Activated CD8-positive, alpha-beta memory T cell treated with anti-CD3 and anti-CD28 coated beads, Interleukin-2, amount 50 U/mL, for 48 hours (primary cell): Measurements from ENCODE around the gene R3HDM2.

Experiments
- DNase-seq: peaks from one replicate; pipeline ENCODE4 v3.0.0-alpha.2; 2020

Gene R3HDM2

DNA sequence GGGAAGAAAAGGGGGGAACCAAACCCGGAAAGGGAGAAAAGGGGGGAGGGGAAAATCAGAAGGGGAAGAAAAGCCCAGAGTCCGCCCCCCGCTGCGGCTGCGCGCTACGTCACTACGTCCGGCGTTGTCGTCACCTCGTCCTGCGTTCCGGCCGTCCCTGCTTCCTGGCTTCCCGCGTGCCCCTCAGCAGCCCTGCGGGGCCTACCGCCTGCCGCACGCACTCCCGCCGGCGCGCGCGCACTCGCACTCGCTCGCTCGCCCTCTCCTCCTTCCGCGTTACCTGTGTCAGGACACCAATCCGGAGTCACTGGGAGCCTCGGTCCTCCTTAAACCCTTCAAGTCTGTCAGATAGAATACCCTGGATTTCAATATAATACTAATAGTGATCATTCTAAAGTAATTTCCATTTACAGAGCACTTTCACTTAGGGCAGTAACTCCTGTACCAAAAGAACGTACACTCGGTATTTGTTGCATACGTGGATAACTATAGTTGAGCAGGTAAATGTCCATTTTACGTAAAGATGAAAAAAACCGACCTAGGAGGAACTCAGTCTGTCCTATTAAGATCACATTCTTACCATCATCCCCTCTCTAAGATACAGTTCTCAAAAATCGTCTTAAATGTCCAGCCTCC, at the start of gene R3HDM2:
Gene R3HDM2 (minus strand): TSS at position 113 of the 636 bp plus-strand sequence. CDS start 120,615 bp downstream, outside the sequence.
- peak; percentile 98 for DNase-seq

DNA sequence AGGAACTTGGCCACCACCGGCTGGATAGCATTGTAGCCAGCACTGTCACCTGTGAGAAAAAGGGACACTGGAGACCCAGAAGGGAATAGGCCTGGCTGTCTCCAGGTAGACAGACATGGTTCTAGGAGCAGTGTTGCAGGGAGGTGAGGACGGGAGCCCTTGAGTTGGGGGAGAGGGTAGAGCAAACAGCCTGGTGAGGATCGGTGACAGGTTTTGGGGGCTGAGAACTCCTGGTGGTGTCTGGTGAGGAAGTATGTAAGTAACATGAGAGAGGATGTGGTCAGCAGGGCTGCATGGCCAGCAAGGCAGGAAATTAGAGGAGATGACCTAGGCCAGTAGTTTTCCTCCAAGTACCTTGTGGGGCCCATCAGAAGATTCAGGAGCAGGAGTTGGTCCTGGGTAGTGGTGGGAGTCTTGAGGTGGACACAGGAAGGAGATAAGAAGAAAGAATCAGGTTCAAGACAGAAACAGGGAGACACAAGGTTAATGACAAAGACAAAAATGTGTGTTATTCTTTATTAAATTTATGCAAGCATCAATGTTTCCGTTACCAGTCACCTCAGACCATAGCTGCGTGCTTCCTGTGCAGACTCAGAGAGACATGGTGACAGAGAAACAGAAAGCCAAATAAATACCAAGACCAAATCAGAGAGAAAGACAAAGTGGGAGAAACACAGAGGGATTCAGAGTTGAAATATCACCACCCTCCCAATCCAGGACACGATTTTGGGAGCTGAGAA, 48.7 kb upstream of the R3HDM2 start, which contains the start of gene ARHGAP9:
Gene ARHGAP9 (minus strand): TSS at position 491 of the 740 bp plus-strand sequence. CDS start 460 bp downstream, at position 31.
- peak; percentile 71 for DNase-seq

DNA sequence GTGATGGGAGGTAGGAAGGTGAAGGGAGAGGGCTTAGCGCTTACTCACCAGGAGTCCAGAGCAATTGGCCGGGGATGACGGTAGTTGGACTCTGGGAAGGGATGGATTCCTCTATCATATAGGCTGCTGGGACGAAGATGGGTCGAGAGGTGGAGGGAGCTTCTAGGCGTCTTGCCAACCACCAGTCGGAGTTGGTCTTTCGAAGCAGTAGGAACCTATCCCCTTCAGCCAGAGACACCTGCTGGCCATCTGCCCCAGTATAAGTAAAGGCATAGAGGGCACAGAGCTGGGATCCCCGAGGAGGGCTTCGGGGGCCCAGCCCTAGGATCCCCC, 48.2 kb upstream of the R3HDM2 start:
- no peak for DNase-seq

DNA sequence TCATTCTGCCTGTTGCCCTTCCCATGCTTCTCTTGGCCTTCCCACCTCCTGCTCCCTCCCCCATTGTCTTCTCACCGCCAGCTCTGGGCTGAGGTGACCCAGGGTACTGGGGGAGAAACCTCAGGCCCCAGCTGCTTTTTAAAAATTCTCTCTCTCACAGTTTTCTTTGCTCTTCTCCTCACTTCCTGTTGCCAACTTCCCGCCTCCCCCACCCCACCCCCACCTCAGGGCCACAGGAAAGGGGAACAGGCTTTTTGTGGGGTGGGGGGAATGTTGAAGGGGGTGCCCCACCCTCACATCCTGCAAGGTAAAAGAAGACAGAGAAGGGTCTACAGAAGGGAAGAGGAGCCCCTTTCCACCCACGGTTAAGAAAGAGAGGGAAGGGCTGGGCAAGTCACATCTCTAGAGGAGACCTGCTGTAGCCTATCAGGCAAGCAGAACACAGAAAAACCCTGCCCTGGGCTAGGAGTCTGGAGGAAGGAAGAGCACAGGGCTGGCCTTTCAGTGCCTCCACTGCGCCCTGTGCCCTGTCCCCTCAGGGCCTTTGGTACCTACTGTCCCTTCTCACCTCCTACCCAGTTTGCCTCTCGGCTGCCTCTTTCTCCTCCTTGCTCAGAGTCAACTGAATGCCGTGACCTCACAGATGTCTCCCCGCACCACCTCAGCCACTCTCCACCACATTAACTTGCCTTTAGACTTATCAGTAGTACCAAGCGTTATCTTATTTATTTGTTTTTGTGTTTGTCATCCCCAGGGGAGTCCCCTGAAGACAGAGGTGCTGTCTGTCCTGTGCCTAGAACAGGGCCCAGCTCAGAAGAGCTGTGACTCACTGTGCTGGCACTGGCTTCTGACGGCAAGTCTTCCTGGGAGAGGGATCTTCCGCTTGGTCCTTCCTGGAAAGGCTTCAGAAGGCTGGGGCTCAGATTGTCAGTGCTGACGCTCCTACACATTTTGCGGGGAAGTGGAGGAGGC, 47.2 kb upstream of the R3HDM2 start:
- DNase-seq, result no peak

DNA sequence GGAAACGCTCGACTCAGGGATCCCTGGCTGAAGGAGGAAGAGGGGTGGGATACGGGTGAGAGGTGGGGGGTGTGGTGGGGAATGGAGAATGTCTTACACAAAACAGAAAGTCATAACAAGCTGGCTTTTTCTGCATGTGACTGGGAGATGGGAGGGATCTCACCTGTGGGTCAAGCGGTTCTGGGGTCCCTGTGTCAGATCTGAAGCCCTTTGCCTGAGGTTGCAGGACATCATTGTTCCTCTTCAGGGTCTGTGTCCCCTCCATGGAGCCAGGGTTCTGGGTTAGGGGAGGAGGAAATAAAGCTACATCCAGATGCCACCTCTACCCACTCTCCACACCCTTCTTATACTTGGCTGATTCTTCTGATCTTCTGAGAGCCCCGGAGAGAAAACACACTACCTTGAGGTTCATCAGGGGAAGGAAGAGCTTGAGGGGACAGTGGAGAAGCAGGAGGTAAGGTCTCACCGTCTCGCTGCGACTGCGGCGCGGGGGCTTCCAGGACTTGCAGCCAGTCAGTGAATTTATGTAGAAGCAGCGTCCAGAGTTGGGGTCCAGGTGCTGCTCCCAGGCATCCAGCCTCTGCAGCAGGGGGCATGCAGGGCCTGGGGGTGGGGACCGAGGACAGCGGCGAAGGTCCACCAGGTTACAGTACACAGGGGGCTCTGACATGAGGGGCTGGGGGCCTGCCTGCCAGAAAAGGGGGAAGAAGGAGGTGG, 46.3 kb upstream of the R3HDM2 start:
- no peak for DNase-seq

DNA sequence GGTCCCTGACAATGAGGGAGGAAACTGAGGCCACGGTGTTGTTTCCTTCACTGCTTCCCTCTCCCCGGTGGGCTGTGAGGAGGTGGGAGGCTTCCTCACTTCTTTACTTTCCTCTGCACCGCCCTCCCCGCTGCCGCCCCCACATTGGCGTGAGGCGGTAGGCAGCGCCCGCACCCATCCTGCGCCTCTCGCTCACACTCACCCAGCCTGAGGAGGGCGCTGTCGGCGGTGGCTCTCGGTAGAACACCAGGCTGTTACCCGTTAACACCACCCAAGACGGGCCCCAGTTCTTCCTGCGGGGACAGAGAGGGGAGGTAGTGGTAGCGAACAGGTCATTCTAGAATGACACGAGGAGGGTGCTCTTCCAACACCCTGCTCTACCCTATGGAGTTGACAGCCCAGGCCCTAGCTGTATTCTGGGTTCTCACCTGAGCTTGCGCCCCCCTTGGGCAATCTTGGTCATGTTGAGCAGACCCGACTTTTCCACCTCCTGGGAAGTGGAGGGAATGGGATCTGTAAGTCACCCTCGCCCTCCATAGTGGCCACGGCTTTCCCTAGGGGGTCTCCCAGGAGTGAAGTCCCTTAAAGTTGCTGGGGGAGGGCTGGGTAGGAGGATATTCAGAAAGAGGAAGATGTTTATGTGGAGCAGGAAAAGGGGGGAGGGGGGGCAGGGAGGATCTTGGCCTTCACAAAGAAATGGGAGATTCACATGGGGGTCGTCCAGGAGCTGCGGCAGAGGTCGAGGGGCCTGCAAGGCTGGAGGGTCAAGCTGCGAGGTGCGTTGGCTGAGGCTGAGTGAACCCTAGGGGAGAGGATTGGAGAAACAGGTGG, 45.5 kb upstream of the R3HDM2 start:
- peak; percentile 88 for DNase-seq

DNA sequence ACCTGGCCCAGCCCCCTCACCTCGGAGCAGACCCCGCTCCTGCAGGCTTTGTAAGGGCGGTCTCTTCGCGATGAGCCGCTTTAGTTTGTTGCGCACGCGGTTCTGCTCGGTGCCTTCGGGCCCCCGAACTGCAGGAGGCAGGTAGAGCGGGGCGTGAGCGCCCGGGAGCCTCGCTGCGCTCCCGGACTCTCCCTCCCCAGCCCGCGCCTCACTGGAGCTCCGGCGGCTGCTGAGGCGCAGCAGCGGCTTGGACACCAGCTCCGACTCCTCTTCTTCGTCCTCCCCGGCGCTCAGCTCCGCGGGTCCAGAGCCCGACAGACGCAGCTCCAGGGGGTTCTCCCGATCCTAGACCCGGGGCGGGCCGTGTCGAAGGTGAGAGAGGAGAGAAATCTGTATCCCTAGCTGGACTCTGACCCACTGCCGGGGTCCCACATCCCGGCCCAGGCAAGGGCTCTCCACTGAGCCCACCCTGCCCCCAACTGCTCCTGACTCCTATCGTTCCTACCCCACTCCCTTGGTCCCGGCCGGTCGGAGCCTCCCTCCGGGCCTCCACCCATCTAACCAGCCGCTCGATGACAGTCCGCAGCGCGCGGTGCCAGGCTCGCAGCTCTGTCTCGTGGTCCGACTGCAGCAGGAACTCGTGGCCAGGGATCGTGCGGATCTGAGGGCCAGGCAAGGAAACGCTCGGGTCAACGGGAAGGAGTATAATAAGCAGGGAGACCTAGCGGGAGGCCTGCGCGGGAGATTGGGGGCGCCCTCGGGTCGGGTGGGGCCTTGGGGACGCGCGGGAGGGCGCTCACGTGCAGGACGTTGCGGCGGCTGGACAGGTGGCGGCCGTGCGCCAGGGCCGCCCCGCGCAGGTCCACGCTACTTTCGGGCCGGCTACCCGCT, 44.7 kb upstream of the R3HDM2 start:
- DNase-seq, result no peak

DNA sequence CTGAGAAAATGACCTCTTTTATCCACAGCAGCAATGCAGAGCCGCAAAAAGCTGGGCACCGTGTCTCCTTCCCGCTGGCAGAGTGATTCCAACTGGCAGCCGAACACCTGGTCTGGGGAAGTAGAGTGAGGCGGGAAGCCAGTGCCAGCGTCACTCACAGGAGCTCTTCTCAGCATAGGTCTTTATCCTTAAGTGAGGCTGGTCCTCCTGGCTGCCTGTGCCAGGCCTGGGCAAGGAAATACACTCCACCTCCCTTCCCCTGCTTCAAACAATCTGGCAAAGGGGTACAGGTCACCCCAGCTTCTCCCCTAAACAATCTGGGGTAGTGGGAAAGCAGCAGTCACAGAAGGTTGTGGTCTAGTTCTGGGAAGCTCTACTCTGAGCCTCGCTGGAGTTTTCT, 44.0 kb upstream of the R3HDM2 start:
- DNase-seq, result no peak

DNA sequence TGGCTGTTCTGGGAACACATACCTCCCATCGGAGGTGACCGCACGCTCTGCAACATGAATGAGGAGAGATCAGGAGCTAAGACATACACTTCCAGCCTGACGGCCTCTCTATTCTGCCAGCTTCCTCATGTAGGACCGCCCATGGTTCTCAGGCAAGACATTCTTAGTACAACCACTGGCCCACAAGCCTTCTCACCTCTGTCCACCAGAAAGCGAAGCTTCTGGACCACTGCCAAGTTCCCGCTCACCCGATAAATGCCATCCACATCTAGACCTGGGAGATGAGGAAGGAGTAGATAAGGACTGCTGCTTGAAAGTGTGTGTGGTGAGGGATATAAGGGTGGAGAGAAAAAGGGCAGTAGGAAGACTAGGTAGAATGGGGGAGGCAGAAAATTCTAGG, 43.6 kb upstream of the R3HDM2 start:
- DNase-seq, result no peak

DNA sequence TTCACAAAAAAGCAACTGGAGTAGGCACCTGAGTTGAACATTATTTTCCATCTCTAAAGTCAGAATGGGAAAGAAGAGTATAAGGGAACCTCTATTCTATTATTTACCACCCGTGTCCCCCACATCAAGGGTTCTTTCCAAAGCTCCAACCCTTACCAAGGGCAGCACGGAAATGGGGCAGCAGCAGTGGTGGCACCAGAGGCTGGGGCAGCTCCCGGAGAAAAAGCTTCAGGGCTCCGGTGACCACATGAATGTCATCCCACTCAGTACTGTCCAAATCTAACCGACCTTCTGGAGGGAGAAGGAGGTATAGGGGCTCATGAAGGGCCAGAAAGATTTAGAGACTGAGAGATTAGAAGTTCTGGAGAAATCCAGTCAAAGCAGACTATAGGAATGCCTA, 43.0 kb upstream of the R3HDM2 start:
- no peak for DNase-seq

DNA sequence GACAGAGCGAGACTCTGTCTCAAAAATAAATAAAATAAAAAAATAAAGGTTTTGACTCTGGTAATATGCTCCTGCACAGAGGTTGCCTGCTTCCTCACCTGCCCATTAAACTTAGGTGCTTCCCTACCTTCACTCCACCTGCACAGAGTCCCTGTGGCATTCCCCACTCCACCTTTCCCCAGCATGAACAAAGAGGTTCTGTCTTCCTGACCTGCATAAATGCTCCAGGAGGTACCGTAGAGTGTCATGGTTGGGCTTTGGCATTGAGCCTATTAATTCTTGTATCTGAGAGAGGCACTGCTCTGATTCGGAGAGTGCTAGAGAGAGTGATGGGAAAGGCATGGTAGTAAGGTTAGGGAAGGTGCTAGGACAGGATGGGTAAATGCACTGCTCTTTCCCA, 42.5 kb upstream of the R3HDM2 start:
- DNase-seq, result no peak

DNA sequence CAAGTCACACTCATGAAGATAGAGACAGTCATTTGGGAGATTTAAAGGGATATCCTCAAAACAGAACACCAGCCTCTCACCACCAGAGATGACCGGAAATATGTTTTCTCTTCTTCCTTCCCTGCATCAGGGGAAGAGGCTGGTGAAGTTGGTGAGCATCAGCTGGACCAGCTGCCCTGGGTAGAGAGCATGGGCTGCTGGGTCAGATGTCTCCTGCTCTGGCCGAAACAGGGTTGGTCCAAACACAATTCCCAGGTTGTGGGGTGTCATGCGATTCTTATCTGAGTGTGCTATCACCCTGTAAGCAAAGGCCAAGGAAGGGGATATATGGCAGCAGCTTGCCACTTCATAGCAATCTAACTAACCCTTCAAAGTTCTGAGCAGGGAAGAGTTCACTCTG, 41.5 kb upstream of the R3HDM2 start:
- DNase-seq, result no peak

DNA sequence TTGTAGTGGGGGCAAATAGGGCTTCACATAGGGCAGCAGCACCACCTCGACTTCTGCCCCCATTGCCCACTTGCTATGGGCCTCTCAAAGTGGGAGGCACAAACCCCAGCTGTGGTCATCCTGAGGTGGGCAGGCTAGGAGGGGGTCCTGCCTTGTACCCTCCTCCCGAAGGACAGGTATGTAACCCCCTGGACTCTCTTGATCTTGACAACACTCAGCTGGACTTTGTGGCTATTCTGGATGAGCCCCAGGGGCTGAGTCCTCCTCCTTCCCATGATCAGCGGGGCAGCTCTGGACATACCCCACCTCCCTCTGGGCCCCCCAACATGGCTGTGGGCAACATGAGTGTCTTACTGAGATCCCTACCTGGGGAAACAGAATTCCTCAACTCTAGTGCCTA, 40.8 kb upstream of the R3HDM2 start:
- DNase-seq, result no peak

DNA sequence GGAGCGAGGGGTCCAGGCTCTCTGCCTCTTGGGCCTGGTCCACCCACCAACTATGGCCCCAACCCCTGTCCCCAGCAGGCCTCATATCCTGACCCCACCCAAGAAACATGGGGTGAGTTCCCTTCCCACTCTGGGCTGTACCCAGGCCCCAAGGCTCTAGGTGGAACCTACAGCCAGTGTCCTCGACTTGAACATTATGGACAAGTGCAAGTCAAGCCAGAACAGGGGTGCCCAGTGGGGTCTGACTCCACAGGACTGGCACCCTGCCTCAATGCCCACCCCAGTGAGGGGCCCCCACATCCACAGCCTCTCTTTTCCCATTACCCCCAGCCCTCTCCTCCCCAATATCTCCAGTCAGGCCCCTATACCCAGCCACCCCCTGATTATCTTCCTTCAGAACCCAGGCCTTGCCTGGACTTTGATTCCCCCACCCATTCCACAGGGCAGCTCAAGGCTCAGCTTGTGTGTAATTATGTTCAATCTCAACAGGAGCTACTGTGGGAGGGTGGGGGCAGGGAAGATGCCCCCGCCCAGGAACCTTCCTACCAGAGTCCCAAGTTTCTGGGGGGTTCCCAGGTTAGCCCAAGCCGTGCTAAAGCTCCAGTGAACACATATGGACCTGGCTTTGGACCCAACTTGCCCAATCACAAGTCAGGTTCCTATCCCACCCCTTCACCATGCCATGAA, 40.3 kb upstream of the R3HDM2 start:
- no peak for DNase-seq

DNA sequence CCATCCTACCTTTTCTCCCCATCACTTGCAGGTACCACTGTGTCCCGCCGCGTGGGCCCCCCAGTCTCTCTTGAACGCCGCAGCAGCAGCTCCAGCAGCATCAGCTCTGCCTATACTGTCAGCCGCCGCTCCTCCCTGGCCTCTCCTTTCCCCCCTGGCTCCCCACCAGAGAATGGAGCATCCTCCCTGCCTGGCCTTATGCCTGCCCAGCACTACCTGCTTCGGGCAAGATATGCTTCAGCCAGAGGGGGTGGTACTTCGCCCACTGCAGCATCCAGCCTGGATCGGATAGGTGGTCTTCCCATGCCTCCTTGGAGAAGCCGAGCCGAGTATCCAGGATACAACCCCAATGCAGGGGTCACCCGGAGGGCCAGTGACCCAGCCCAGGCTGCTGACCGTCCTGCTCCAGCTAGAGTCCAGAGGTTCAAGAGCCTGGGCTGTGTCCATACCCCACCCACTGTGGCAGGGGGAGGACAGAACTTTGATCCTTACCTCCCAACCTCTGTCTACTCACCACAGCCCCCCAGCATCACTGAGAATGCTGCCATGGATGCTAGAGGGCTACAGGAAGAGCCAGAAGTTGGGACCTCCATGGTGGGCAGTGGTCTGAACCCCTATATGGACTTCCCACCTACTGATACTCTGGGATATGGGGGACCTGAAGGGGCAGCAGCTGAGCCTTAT, 39.6 kb upstream of the R3HDM2 start:
- no peak for DNase-seq

DNA sequence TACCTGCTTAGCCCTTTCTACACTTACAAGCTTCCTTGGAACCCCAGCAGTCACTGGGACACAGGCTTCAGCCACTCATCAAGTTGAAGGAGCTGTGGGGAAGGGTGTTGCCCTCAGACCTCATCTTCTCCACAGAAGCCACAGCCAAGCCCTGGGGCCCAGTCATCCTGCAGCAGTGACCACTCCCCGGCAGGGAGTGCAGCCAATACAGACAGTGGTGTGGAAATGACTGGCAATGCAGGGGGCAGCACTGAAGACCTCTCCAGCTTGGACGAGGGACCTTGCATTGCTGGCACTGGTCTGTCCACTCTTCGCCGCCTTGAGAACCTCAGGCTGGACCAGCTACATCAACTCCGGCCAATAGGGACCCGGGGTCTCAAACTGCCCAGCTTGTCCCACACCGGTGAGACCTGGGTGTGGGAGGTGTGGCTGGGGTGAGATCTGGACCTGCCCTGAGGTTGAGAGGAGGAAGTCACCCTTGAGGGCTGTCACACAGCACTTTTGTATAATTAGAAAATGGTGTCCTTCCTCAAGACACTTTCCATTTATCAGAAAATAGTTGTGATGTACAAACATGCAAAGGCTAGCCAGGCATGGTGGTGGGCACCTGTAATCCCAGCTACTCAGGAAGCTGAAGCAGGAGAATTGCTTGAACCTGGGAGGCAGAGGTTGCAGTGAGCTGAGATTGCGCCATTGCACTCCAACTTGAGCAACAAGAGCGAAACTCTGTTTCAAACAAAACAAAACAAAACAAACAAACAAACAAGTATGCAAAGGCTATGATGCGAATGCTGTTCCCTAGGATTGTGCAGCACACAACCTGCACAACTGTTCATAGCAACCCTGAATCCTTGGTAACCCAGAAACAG, 38.7 kb upstream of the R3HDM2 start:
- DNase-seq, result no peak

DNA sequence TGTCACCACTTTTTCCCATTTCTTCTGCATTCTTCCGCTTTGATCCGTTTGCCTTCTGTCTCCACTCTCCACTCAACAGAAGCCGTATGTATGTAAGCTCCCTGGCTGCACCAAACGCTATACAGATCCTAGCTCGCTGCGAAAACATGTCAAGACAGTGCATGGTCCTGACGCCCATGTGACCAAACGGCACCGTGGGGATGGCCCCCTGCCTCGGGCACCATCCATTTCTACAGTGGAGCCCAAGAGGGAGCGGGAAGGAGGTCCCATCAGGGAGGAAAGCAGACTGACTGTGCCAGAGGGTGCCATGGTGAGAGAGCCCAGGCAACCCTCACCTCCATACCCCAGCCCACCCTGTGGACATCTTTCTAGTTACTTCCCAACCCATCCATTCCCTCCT, 37.1 kb upstream of the R3HDM2 start:
- DNase-seq, result no peak

DNA sequence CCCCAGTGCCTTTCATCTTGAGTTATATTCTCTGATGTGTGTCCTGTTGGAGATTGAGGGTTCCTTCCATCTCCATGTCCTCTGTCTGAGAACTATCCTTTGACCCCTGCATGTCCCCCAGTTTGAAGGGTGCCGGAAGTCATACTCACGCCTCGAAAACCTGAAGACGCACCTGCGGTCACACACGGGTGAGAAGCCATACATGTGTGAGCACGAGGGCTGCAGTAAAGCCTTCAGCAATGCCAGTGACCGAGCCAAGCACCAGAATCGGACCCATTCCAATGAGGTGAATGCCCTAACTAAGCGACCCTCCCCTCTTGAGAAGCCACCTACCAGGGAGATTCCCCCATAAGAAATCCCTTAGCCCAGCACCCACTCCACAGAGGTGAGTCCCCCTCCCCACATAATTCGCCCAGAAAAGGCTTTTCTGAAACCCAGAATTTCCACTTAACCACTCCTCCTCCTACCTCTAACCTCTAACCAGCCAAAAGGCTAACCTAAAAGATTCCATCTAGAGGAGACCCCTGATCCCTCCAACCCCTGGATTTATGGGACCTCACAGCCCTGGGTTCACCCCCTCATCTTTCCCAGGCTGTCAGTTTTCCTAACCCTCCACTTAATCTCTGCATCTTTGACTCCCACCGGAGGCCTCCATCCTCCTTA, 36.5 kb upstream of the R3HDM2 start:
- DNase-seq, result no peak
